Ovary (tissue), 3 donors: ENCODE results near the gene CPPED1.

ENCODE experiments used
- EP300 ChIP-seq: sonication (generic); formaldehyde crosslinking; IDR thresholded peaks from one replicate; pipeline ENCODE4 v1.6.1; 2017; ENCODE audit warnings: antibody characterized with exemption
- POLR2A ChIP-seq: fragments of 450-650 bp; IDR thresholded peaks from one replicate; pipeline ENCODE4 v1.6.1; 2017; ENCODE audit warnings: antibody characterized with exemption, mild to moderate bottlenecking, moderate library complexity
- TF ChIP-seq, protein P1 (sequence below), 3 donors: fragments of 450-650 bp in 2 of 3; fragments of 200-600 bp in 1 of 3; IDR thresholded peaks; one replicate each; pipeline versions ENCODE4 v1.5.1 to v1.8.0; 2016 to 2022; ENCODE audit warnings: antibody characterized with exemption in 3 of 3, mild to moderate bottlenecking in 1 of 3
- donor health status: DM: no; HTN: no; CAD: no.

DNA sequence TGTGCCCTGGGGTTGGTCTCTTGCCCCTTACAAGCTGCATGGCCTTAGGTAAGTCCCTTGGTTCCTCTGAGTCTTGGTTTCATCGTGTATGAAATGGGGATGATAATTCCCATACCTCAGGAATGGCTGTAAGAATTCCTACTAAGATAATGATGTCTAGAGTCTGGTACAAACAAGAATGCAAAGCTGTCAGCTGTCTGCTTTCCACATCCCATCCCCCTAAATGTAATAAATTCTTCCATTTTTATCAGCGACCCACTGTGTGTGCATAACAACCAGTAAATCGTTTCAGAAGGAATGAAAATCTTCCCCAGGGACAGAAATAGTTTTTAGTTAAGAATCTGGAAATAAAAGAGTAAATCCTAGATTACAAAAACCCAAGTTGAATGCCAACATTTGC lies 95.4 kb downstream of the CPPED1 start:
- no peak for TF ChIP-seq POLR2A
- no peak for TF ChIP-seq EP300
- TF ChIP-seq, protein P1, sequence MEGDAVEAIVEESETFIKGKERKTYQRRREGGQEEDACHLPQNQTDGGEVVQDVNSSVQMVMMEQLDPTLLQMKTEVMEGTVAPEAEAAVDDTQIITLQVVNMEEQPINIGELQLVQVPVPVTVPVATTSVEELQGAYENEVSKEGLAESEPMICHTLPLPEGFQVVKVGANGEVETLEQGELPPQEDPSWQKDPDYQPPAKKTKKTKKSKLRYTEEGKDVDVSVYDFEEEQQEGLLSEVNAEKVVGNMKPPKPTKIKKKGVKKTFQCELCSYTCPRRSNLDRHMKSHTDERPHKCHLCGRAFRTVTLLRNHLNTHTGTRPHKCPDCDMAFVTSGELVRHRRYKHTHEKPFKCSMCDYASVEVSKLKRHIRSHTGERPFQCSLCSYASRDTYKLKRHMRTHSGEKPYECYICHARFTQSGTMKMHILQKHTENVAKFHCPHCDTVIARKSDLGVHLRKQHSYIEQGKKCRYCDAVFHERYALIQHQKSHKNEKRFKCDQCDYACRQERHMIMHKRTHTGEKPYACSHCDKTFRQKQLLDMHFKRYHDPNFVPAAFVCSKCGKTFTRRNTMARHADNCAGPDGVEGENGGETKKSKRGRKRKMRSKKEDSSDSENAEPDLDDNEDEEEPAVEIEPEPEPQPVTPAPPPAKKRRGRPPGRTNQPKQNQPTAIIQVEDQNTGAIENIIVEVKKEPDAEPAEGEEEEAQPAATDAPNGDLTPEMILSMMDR (IDR thresholded peaks at IDR 0.05) = no peak
